ENCODE measurements around the gene THOC7.

The THOC7 gene

GRCh38 chr3:63875510-63875909, 11.9 kb upstream of the THOC7 start:
- no peaks in the 10 kb centered on the region for H3K36me3 ChIP-seq (ENCODE audit: control insufficient read depth, insufficient read depth, low read length)
- H3K9ac ChIP-seq (ENCODE audit: low read length) = no peak overlapping the region
- no peak overlapping the region for H3K4me3 ChIP-seq (ENCODE audit: low read length)
- H3K9me3 ChIP-seq (ENCODE audit: control insufficient read depth, low read length) = no peaks in the 10 kb centered on the region
- no peaks in the 10 kb centered on the region for H3K27me3 ChIP-seq (ENCODE audit: control insufficient read depth, insufficient read depth, low read length)
- peaks cover 6% of the 10 kb centered on the region for H3K4me1 ChIP-seq (ENCODE audit: control insufficient read depth, insufficient read depth, low read length)

GRCh38 chr3:63874769-63875168, 11.2 kb upstream of the THOC7 start:
- peaks cover 6% of the 10 kb centered on the region for H3K4me1 ChIP-seq (ENCODE audit: control insufficient read depth, insufficient read depth, low read length)
- no peaks in the 10 kb centered on the region for H3K36me3 ChIP-seq (ENCODE audit: control insufficient read depth, insufficient read depth, low read length)
- H3K4me3 ChIP-seq (ENCODE audit: low read length) = no peak overlapping the region
- H3K9ac ChIP-seq (ENCODE audit: low read length) = no peak overlapping the region
- no peaks in the 10 kb centered on the region for H3K9me3 ChIP-seq (ENCODE audit: control insufficient read depth, low read length)
- no peaks in the 10 kb centered on the region for H3K27me3 ChIP-seq (ENCODE audit: control insufficient read depth, insufficient read depth, low read length)

- no peak overlapping the region for H3K9ac ChIP-seq (ENCODE audit: low read length)
- H3K27me3 ChIP-seq (ENCODE audit: control insufficient read depth, insufficient read depth, low read length) = no peaks in the 10 kb centered on the region
- H3K36me3 ChIP-seq (ENCODE audit: control insufficient read depth, insufficient read depth, low read length) = no peaks in the 10 kb centered on the region
- no peaks in the 10 kb centered on the region for H3K9me3 ChIP-seq (ENCODE audit: control insufficient read depth, low read length)
- no peak overlapping the region for H3K4me3 ChIP-seq (ENCODE audit: low read length)
- H3K4me1 ChIP-seq (ENCODE audit: control insufficient read depth, insufficient read depth, low read length) = peaks cover 6% of the 10 kb centered on the region
These were observed 8.7 kb upstream of the THOC7 start for GRCh38 chr3:63872135-63872924.

- H3K27me3 ChIP-seq (ENCODE audit: control insufficient read depth, insufficient read depth, low read length) = no peaks in the 10 kb centered on the region
- no peak overlapping the region for H3K4me3 ChIP-seq (ENCODE audit: low read length)
- H3K9ac ChIP-seq (ENCODE audit: low read length) = no peak overlapping the region
- no peaks in the 10 kb centered on the region for H3K9me3 ChIP-seq (ENCODE audit: control insufficient read depth, low read length)
- H3K4me1 ChIP-seq (ENCODE audit: control insufficient read depth, insufficient read depth, low read length) = peaks cover 6% of the 10 kb centered on the region
- no peaks in the 10 kb centered on the region for H3K36me3 ChIP-seq (ENCODE audit: control insufficient read depth, insufficient read depth, low read length)
These were observed 7.0 kb upstream of the THOC7 start for GRCh38 chr3:63870615-63871005.

- no peak overlapping the region for H3K9ac ChIP-seq (ENCODE audit: low read length)
- H3K4me1 ChIP-seq (ENCODE audit: control insufficient read depth, insufficient read depth, low read length) = peaks cover 6% of the 10 kb centered on the region
- H3K4me3 ChIP-seq (ENCODE audit: low read length) = no peak overlapping the region
- H3K27me3 ChIP-seq (ENCODE audit: control insufficient read depth, insufficient read depth, low read length) = no peaks in the 10 kb centered on the region
- H3K9me3 ChIP-seq (ENCODE audit: control insufficient read depth, low read length) = no peaks in the 10 kb centered on the region
- no peaks in the 10 kb centered on the region for H3K36me3 ChIP-seq (ENCODE audit: control insufficient read depth, insufficient read depth, low read length)
These were observed 6.5 kb upstream of the THOC7 start for GRCh38 chr3:63869940-63870614.

GRCh38 chr3:63867225-63867624, 3.6 kb upstream of the THOC7 start:
- H3K9me3 ChIP-seq (ENCODE audit: control insufficient read depth, low read length) = no peaks in the 10 kb centered on the region
- H3K9ac ChIP-seq (ENCODE audit: low read length) = no peak overlapping the region
- no peaks in the 10 kb centered on the region for H3K27me3 ChIP-seq (ENCODE audit: control insufficient read depth, insufficient read depth, low read length)
- no peaks in the 10 kb centered on the region for H3K36me3 ChIP-seq (ENCODE audit: control insufficient read depth, insufficient read depth, low read length)
- no peak overlapping the region for H3K4me3 ChIP-seq (ENCODE audit: low read length)
- H3K4me1 ChIP-seq (ENCODE audit: control insufficient read depth, insufficient read depth, low read length) = peaks cover 13% of the 10 kb centered on the region

GRCh38 chr3:63864965-63865327, 1.3 kb upstream of the THOC7 start:
- Histone ChIP-seq H3K4me1 (ENCODE audit: control insufficient read depth, insufficient read depth, low read length) (peaks cover 21% of the 10 kb centered on the region), H3K9ac (ENCODE audit: low read length) (peak overlapping the region; percentile 80)

GRCh38 chr3:63864008-63864964, 681 bp upstream of the THOC7 start:
- peak overlapping the region; percentile 31 for H3K4me3 ChIP-seq (ENCODE audit: low read length)
- H3K36me3 ChIP-seq (ENCODE audit: control insufficient read depth, insufficient read depth, low read length) = no peaks in the 10 kb centered on the region
- peak overlapping the region; percentile 80 for H3K9ac ChIP-seq (ENCODE audit: low read length)
- H3K4me1 ChIP-seq (ENCODE audit: control insufficient read depth, insufficient read depth, low read length) = peaks cover 21% of the 10 kb centered on the region
- no peaks in the 10 kb centered on the region for H3K27me3 ChIP-seq (ENCODE audit: control insufficient read depth, insufficient read depth, low read length)
- no peaks in the 10 kb centered on the region for H3K9me3 ChIP-seq (ENCODE audit: control insufficient read depth, low read length)

More at GRCh38 chr3:63864965-63865327, 1.3 kb upstream of the THOC7 start:
- H3K9me3 ChIP-seq (ENCODE audit: control insufficient read depth, low read length) = no peaks in the 10 kb centered on the region
- H3K4me3 ChIP-seq (ENCODE audit: low read length) = no peak overlapping the region
- no peaks in the 10 kb centered on the region for H3K36me3 ChIP-seq (ENCODE audit: control insufficient read depth, insufficient read depth, low read length)
- H3K27me3 ChIP-seq (ENCODE audit: control insufficient read depth, insufficient read depth, low read length) = no peaks in the 10 kb centered on the region

- H3K9me3 ChIP-seq (ENCODE audit: control insufficient read depth, low read length) = no peaks in the 10 kb centered on the region
- peak overlapping the region; percentile 90 for H3K4me3 ChIP-seq (ENCODE audit: low read length)
- H3K9ac ChIP-seq (ENCODE audit: low read length) = peak overlapping the region; percentile 95
- H3K36me3 ChIP-seq (ENCODE audit: control insufficient read depth, insufficient read depth, low read length) = no peaks in the 10 kb centered on the region
- H3K27me3 ChIP-seq (ENCODE audit: control insufficient read depth, insufficient read depth, low read length) = no peaks in the 10 kb centered on the region
- peaks cover 21% of the 10 kb centered on the region for H3K4me1 ChIP-seq (ENCODE audit: control insufficient read depth, insufficient read depth, low read length)
These were observed 828 bp downstream of the THOC7 start for GRCh38 chr3:63862804-63863149.

GRCh38 chr3:63861306-63861705, 2.3 kb downstream of the THOC7 start:
- H3K9me3 ChIP-seq (ENCODE audit: control insufficient read depth, low read length) = no peaks in the 10 kb centered on the region
- no peaks in the 10 kb centered on the region for H3K36me3 ChIP-seq (ENCODE audit: control insufficient read depth, insufficient read depth, low read length)
- H3K27me3 ChIP-seq (ENCODE audit: control insufficient read depth, insufficient read depth, low read length) = no peaks in the 10 kb centered on the region
- no peak overlapping the region for H3K9ac ChIP-seq (ENCODE audit: low read length)
- H3K4me1 ChIP-seq (ENCODE audit: control insufficient read depth, insufficient read depth, low read length) = peaks cover 21% of the 10 kb centered on the region
- H3K4me3 ChIP-seq (ENCODE audit: low read length) = no peak overlapping the region

GRCh38 chr3:63860776-63861175, 2.8 kb downstream of the THOC7 start:
- Histone ChIP-seq H3K36me3 (ENCODE audit: control insufficient read depth, insufficient read depth, low read length) (no peaks in the 10 kb centered on the region), H3K9me3 (ENCODE audit: control insufficient read depth, low read length) (no peaks in the 10 kb centered on the region), H3K27me3 (ENCODE audit: control insufficient read depth, insufficient read depth, low read length) (no peaks in the 10 kb centered on the region), H3K4me3 (ENCODE audit: low read length) (no peak overlapping the region), H3K9ac (ENCODE audit: low read length) (no peak overlapping the region), H3K4me1 (ENCODE audit: control insufficient read depth, insufficient read depth, low read length) (peaks cover 21% of the 10 kb centered on the region)

GRCh38 chr3:63857311-63857710, 6.3 kb downstream of the THOC7 start:
- no peaks in the 10 kb centered on the region for H3K27me3 ChIP-seq (ENCODE audit: control insufficient read depth, insufficient read depth, low read length)
- no peaks in the 10 kb centered on the region for H3K9me3 ChIP-seq (ENCODE audit: control insufficient read depth, low read length)
- H3K36me3 ChIP-seq (ENCODE audit: control insufficient read depth, insufficient read depth, low read length) = no peaks in the 10 kb centered on the region
- H3K4me1 ChIP-seq (ENCODE audit: control insufficient read depth, insufficient read depth, low read length) = peaks cover 14% of the 10 kb centered on the region
- no peak overlapping the region for H3K9ac ChIP-seq (ENCODE audit: low read length)
- H3K4me3 ChIP-seq (ENCODE audit: low read length) = no peak overlapping the region
